BLaER1 treated with 17β-estradiol and CSF1 and Interleukin-3, amounts not matched to agents 10 nM and 100 nM (cell line): ENCODE results near the gene ATP6V0A4.
A peak's percentile ranks its signal among the peaks of the same experiment; 100 is the strongest.

Experiments used
- H3K27ac ChIP-seq, 11 experiments: shearing (Covaris generic); formaldehyde crosslinking; 2 replicates each; pipeline ENCODE4 v1.8.1; 2022
- H3K27me3 ChIP-seq, 11 experiments: shearing (Covaris generic); formaldehyde crosslinking; 2 replicates each; pipeline ENCODE4 v1.8.1; 2022
- H3K36me3 ChIP-seq, 11 experiments: shearing (Covaris generic); formaldehyde crosslinking; 2 replicates each; pipeline ENCODE4 v1.8.1; 2022
- H3K4me1 ChIP-seq, 10 experiments: shearing (Covaris generic); formaldehyde crosslinking; 2 replicates each; pipeline ENCODE4 v1.8.1; 2022
- H3K4me2 ChIP-seq, 11 experiments: shearing (Covaris generic); formaldehyde crosslinking; 2 replicates each; pipeline ENCODE4 v1.8.1; 2022
- H3K4me3 ChIP-seq, 10 experiments: shearing (Covaris generic); formaldehyde crosslinking; 2 replicates each; pipeline ENCODE4 v1.8.1; 2022
- H3K9ac ChIP-seq, 11 experiments: shearing (Covaris generic); formaldehyde crosslinking; 2 replicates each; pipeline ENCODE4 v1.8.1; 2022
- H3K9me3 ChIP-seq, 11 experiments: shearing (Covaris generic); formaldehyde crosslinking; replicated peaks in 1 of 11; 2 replicates each; pipeline ENCODE4 v1.8.1; 2022
- H4K20me1 ChIP-seq, 11 experiments: shearing (Covaris generic); formaldehyde crosslinking; 2 replicates each; pipeline ENCODE4 v1.8.1; 2022
- Cebpa-rat ChIP-seq, 11 experiments: shearing (Covaris generic); IDR thresholded peaks; 2 replicates each; pipeline ENCODE4 v1.8.1; 2022

Gene ATP6V0A4

GRCh38 chr7:138797715-138798320 lies at the start of gene ATP6V0A4, which contains the start of gene TMEM213:
TSS of gene ATP6V0A4 (minus strand) at chr7:138798196. CDS start at chr7:138771247, 26,949 bp downstream.
TSS of gene TMEM213 (plus strand) at chr7:138797994. CDS start at chr7:138798105, 111 bp downstream.
- H4K20me1 ChIP-seq: no peaks in the 10 kb centered on the region
- H3K9ac ChIP-seq: no peak within 1 kb of the TSS
- H3K36me3 ChIP-seq: no peaks in the 10 kb centered on the region
- no peak within 1 kb of the TSS for H3K4me3 ChIP-seq
- H3K27me3 ChIP-seq: no peaks in the 10 kb centered on the region
- H3K27ac ChIP-seq: no peak within 1 kb of the TSS
- H3K4me2 ChIP-seq: no peak within 1 kb of the TSS
- no peaks in the 10 kb centered on the region; a peak in 1 of 22 replicates for H3K9me3 ChIP-seq
- H3K4me1 ChIP-seq: no peaks in the 10 kb centered on the region
- no peak for TF ChIP-seq Cebpa-rat (IDR thresholded peaks at IDR 0.05)

GRCh38 chr7:138845711-138846110 lies 47.7 kb upstream of the ATP6V0A4 start:
- no peaks in the 10 kb centered on the region for H4K20me1 ChIP-seq
- no peaks in the 10 kb centered on the region for H3K27me3 ChIP-seq
- H3K4me1 ChIP-seq: no peaks in the 10 kb centered on the region
- H3K9me3 ChIP-seq: peaks cover 8 to 17% (median 11%) of the 10 kb centered on the region in 11 experiments; a peak in 20 of 22 replicates
- no peak for TF ChIP-seq Cebpa-rat (IDR thresholded peaks at IDR 0.05)
- H3K4me2 ChIP-seq: no peak overlapping the region
- no peak overlapping the region for H3K4me3 ChIP-seq
- no peak overlapping the region for H3K9ac ChIP-seq
- H3K36me3 ChIP-seq: peaks cover 19 to 57% (median 40%) of the 10 kb centered on the region in 11 experiments
- no peak overlapping the region for H3K27ac ChIP-seq

- Histone ChIP-seq H3K9me3 (peaks cover 0 to 7% (median 0%) of the 10 kb centered on the region in 11 experiments; a peak in 1 of 22 replicates), H3K4me2 (no peak overlapping the region), H3K36me3 (peaks cover 13 to 54% (median 29%) of the 10 kb centered on the region in 11 experiments), H3K4me1 (no peaks in the 10 kb centered on the region), H3K27me3 (no peaks in the 10 kb centered on the region), H3K9ac (no peak overlapping the region), H3K4me3 (no peak overlapping the region), H4K20me1 (no peaks in the 10 kb centered on the region), H3K27ac (no peak overlapping the region)
- no peak for TF ChIP-seq Cebpa-rat (IDR thresholded peaks at IDR 0.05)
These were observed 45.9 kb upstream of the ATP6V0A4 start for GRCh38 chr7:138843632-138844580.

GRCh38 chr7:138842111-138842510 lies 44.1 kb upstream of the ATP6V0A4 start:
- no peaks in the 10 kb centered on the region for H3K27me3 ChIP-seq
- H3K4me2 ChIP-seq: no peak overlapping the region
- no peak overlapping the region for H3K27ac ChIP-seq
- peaks cover 0 to 7% (median 0%) of the 10 kb centered on the region in 11 experiments; a peak in 1 of 22 replicates for H3K9me3 ChIP-seq
- H3K4me1 ChIP-seq: no peaks in the 10 kb centered on the region; a peak in 2 of 20 replicates
- no peak overlapping the region for H3K9ac ChIP-seq
- peaks cover 20 to 67% (median 41%) of the 10 kb centered on the region in 11 experiments for H3K36me3 ChIP-seq
- no peaks in the 10 kb centered on the region for H4K20me1 ChIP-seq
- TF ChIP-seq Cebpa-rat (IDR thresholded peaks at IDR 0.05): no peak
- no peak overlapping the region for H3K4me3 ChIP-seq

GRCh38 chr7:138838166-138838565 lies 40.2 kb upstream of the ATP6V0A4 start:
- Histone ChIP-seq H3K4me3 (no peak overlapping the region), H3K27ac (no peak overlapping the region), H3K4me1 (peaks cover 9 to 15% (median 12%) of the 10 kb centered on the region in 10 experiments; a peak in 19 of 20 replicates), H3K36me3 (peaks cover 15 to 70% (median 44%) of the 10 kb centered on the region in 11 experiments; a peak in 21 of 22 replicates), H3K27me3 (no peaks in the 10 kb centered on the region), H3K9ac (no peak overlapping the region), H3K4me2 (no peak overlapping the region), H3K9me3 (no peaks in the 10 kb centered on the region; a peak in 1 of 22 replicates), H4K20me1 (no peaks in the 10 kb centered on the region)
- TF ChIP-seq Cebpa-rat (IDR thresholded peaks at IDR 0.05): no peak

- no peaks in the 10 kb centered on the region; a peak in 1 of 22 replicates for H3K9me3 ChIP-seq
- peak overlapping the region in 1 of 11 experiments; percentile 21; a peak in 1 of 22 replicates for H3K4me2 ChIP-seq
- no peak overlapping the region for H3K9ac ChIP-seq
- H3K4me3 ChIP-seq: no peak overlapping the region
- peaks cover 15 to 70% (median 40%) of the 10 kb centered on the region in 11 experiments; a peak in 21 of 22 replicates for H3K36me3 ChIP-seq
- H3K27me3 ChIP-seq: no peaks in the 10 kb centered on the region
- H3K27ac ChIP-seq: no peak overlapping the region
- H3K4me1 ChIP-seq: peaks cover 9 to 18% (median 14%) of the 10 kb centered on the region in 10 experiments; a peak in 19 of 20 replicates
- no peaks in the 10 kb centered on the region for H4K20me1 ChIP-seq
- TF ChIP-seq Cebpa-rat (IDR thresholded peaks at IDR 0.05): no peak
These were observed 39.6 kb upstream of the ATP6V0A4 start for GRCh38 chr7:138837627-138838026.

GRCh38 chr7:138835087-138835486 lies 37.1 kb upstream of the ATP6V0A4 start:
- Histone ChIP-seq H3K4me1 (peaks cover 9 to 18% (median 14%) of the 10 kb centered on the region in 10 experiments; a peak in 19 of 20 replicates), H3K36me3 (peaks cover 7 to 45% (median 28%) of the 10 kb centered on the region in 11 experiments; a peak in 21 of 22 replicates), H3K27me3 (no peaks in the 10 kb centered on the region), H3K4me3 (no peak overlapping the region), H3K27ac (no peak overlapping the region), H4K20me1 (no peaks in the 10 kb centered on the region), H3K9me3 (no peaks in the 10 kb centered on the region), H3K4me2 (no peak overlapping the region), H3K9ac (no peak overlapping the region)
- no peak for TF ChIP-seq Cebpa-rat (IDR thresholded peaks at IDR 0.05)

- Histone ChIP-seq H3K36me3 (peaks cover 7 to 40% (median 24%) of the 10 kb centered on the region in 11 experiments; a peak in 17 of 22 replicates), H3K27me3 (no peaks in the 10 kb centered on the region), H3K27ac (no peak overlapping the region), H3K4me3 (no peak overlapping the region), H3K4me1 (peaks cover 9 to 18% (median 14%) of the 10 kb centered on the region in 10 experiments; a peak in 19 of 20 replicates), H3K9me3 (no peaks in the 10 kb centered on the region), H3K9ac (no peak overlapping the region), H4K20me1 (no peaks in the 10 kb centered on the region), H3K4me2 (peak overlapping the region in 2 of 11 experiments; percentile 46 to 49; a peak in 1 of 22 replicates)
- TF ChIP-seq Cebpa-rat (IDR thresholded peaks at IDR 0.05): no peak
These were observed 36.6 kb upstream of the ATP6V0A4 start for GRCh38 chr7:138834583-138834982.

GRCh38 chr7:138833596-138833995 lies 35.6 kb upstream of the ATP6V0A4 start:
- H4K20me1 ChIP-seq: no peaks in the 10 kb centered on the region
- peak overlapping the region; percentile 19 to 55 (median 37); a peak in 20 of 22 replicates for H3K4me2 ChIP-seq
- no peaks in the 10 kb centered on the region for H3K9me3 ChIP-seq
- peaks cover 9 to 18% (median 14%) of the 10 kb centered on the region in 10 experiments; a peak in 19 of 20 replicates for H3K4me1 ChIP-seq
- no peaks in the 10 kb centered on the region for H3K27me3 ChIP-seq
- no peak overlapping the region for H3K27ac ChIP-seq
- no peak overlapping the region for H3K9ac ChIP-seq
- H3K36me3 ChIP-seq: peaks cover 7 to 37% (median 24%) of the 10 kb centered on the region in 11 experiments; a peak in 17 of 22 replicates
- H3K4me3 ChIP-seq: no peak overlapping the region
- no peak for TF ChIP-seq Cebpa-rat (IDR thresholded peaks at IDR 0.05)
